Measurements from ENCODE around the gene LIPT1. TPM values are rescaled to one million over a fixed set of nuclear protein-coding genes. Genes with fewer than 3 reads are reported as not detected.

LIPT1 gene
- total and polyA plus RNA-seq, 4 donors: 5.3 to 11.0 (median 8.3) TPM

DNA sequence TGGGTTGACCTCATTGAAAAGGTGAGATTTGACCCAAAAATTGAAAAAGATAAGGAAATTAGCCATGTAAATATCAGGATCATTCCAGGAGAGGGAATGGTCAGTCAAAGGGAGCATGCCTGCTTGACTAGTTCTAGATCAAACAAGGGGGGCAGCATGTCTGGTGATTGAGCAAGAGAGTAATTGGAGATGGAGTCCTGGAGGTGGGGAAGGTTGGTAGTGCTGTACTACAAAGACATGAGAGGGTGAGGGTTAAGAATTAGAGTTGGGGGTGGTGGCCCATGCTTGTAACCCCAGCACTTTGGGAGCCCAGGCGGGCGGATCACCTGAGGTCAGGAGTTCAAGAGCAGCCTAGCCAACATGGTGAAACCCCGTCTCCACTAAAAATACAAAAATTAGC, 28.3 kb downstream of the LIPT1 start:
- Histone ChIP-seq H3K9ac (ENCODE audit: insufficient read depth in 1 of 2, low read length in 2 of 2) (peak overlapping the region in 1 of 2 donors; percentile 42), H3K27me3 (ENCODE audit: control insufficient read depth in 3 of 3, insufficient read depth in 3 of 3, low read length in 2 of 3) (no peaks in the 10 kb centered on the region), H3K36me3 (ENCODE audit: control insufficient read depth in 4 of 4, insufficient read depth in 4 of 4, low read length in 4 of 4) (peaks cover 0 to 6% (median 3%) of the 10 kb centered on the region in 4 donors), H3K9me3 (ENCODE audit: control insufficient read depth in 4 of 4, insufficient read depth in 3 of 4, low read length in 3 of 4) (peaks cover 0 to 3% (median 0%) of the 10 kb centered on the region in 4 donors), H3K4me1 (ENCODE audit: control insufficient read depth in 5 of 5, insufficient read depth in 5 of 5, low read length in 5 of 5) (peaks cover 0 to 18% (median 7%) of the 10 kb centered on the region in 5 donors), H3K4me3 (no peak overlapping the region), H3K27ac (ENCODE audit: low read depth in 1 of 2, low read length in 1 of 2) (no peak overlapping the region)
- DNase-seq: peak in 1 of 3 donors; percentile 26
- TF ChIP-seq, protein P1, sequence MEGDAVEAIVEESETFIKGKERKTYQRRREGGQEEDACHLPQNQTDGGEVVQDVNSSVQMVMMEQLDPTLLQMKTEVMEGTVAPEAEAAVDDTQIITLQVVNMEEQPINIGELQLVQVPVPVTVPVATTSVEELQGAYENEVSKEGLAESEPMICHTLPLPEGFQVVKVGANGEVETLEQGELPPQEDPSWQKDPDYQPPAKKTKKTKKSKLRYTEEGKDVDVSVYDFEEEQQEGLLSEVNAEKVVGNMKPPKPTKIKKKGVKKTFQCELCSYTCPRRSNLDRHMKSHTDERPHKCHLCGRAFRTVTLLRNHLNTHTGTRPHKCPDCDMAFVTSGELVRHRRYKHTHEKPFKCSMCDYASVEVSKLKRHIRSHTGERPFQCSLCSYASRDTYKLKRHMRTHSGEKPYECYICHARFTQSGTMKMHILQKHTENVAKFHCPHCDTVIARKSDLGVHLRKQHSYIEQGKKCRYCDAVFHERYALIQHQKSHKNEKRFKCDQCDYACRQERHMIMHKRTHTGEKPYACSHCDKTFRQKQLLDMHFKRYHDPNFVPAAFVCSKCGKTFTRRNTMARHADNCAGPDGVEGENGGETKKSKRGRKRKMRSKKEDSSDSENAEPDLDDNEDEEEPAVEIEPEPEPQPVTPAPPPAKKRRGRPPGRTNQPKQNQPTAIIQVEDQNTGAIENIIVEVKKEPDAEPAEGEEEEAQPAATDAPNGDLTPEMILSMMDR (IDR thresholded peaks at IDR 0.05; ENCODE audit: control extremely low read depth, extremely low read depth): no peak
- ATAC-seq (ENCODE audit: insufficient read depth, low FRiP score): no peak
- WGBS, 2 donors: 76 to 82% methylated on average over 3 of the region's 3 CpGs

DNA sequence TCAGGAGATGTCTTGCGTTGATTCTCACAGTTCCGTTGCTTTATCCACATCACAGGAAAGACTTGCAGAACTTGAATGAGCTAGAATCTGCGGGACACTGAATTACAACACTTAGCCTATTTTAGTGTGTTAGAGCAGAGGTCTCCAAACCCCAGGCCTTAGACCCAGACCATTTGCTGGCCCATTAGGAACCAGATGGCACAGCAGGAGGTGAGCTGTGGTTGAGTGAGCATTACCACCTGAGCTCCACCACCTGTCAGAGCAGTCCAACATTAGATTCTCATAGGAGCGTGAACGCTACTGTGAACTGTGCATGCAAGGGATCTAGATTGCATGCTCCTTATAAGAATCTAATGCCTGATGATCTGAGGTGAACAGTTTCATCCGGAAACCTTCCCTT, 30.0 kb downstream of the LIPT1 start:
- Histone ChIP-seq H3K9me3 (ENCODE audit: control insufficient read depth in 4 of 4, insufficient read depth in 3 of 4, low read length in 3 of 4) (peaks cover 0 to 3% (median 0%) of the 10 kb centered on the region in 4 donors), H3K27ac (ENCODE audit: low read depth in 1 of 2, low read length in 1 of 2) (no peak overlapping the region), H3K4me3 (no peak overlapping the region), H3K4me1 (ENCODE audit: control insufficient read depth in 5 of 5, insufficient read depth in 5 of 5, low read length in 5 of 5) (peaks cover 0 to 18% (median 6%) of the 10 kb centered on the region in 5 donors), H3K9ac (ENCODE audit: insufficient read depth in 1 of 2, low read length in 2 of 2) (no peak overlapping the region), H3K27me3 (ENCODE audit: control insufficient read depth in 3 of 3, insufficient read depth in 3 of 3, low read length in 2 of 3) (no peaks in the 10 kb centered on the region), H3K36me3 (ENCODE audit: control insufficient read depth in 4 of 4, insufficient read depth in 4 of 4, low read length in 4 of 4) (peaks cover under 1 to 15% (median 7%) of the 10 kb centered on the region in 4 donors)
- 61 to 74% methylated on average over 6 of the region's 6 CpGs for WGBS, 2 donors
- TF ChIP-seq, protein P1 (IDR thresholded peaks at IDR 0.05; ENCODE audit: control extremely low read depth, extremely low read depth): no peak
- DNase-seq (no peak), ATAC-seq (ENCODE audit: insufficient read depth, low FRiP score) (no peak)

DNA sequence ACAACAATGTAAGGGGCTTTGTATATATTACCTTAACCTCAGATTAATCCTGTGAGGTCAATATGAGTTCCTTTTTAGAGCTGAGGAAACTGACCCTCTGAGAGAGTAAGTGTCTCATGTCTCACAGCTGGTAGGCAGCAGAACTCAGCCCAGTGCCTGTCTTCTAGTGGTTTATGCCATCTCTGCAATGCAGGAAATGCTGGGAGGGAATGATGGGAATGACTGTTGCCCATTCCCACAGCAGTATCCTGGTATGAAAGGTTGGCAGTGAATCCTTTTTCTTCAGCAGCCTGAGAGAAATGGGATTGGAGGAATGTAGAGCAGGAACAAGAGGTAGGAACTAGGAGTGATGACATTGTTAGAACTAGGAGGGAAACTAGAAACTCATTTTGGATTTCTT, 32.2 kb downstream of the LIPT1 start:
- TF ChIP-seq, protein P1 (IDR thresholded peaks at IDR 0.05; ENCODE audit: control extremely low read depth, extremely low read depth): no peak
- ATAC-seq (ENCODE audit: insufficient read depth, low FRiP score) (no peak), DNase-seq (no peak)
- Histone ChIP-seq H3K9me3 (ENCODE audit: control insufficient read depth in 4 of 4, insufficient read depth in 3 of 4, low read length in 3 of 4) (no peaks in the 10 kb centered on the region), H3K4me1 (ENCODE audit: control insufficient read depth in 5 of 5, insufficient read depth in 5 of 5, low read length in 5 of 5) (peaks cover 0 to 6% (median 2%) of the 10 kb centered on the region in 5 donors), H3K27me3 (ENCODE audit: control insufficient read depth in 3 of 3, insufficient read depth in 3 of 3, low read length in 2 of 3) (no peaks in the 10 kb centered on the region), H3K4me3 (no peak overlapping the region), H3K27ac (ENCODE audit: low read depth in 1 of 2, low read length in 1 of 2) (no peak overlapping the region), H3K36me3 (ENCODE audit: control insufficient read depth in 4 of 4, insufficient read depth in 4 of 4, low read length in 4 of 4) (peaks cover 5 to 21% (median 14%) of the 10 kb centered on the region in 4 donors), H3K9ac (ENCODE audit: insufficient read depth in 1 of 2, low read length in 2 of 2) (no peak overlapping the region)

DNA sequence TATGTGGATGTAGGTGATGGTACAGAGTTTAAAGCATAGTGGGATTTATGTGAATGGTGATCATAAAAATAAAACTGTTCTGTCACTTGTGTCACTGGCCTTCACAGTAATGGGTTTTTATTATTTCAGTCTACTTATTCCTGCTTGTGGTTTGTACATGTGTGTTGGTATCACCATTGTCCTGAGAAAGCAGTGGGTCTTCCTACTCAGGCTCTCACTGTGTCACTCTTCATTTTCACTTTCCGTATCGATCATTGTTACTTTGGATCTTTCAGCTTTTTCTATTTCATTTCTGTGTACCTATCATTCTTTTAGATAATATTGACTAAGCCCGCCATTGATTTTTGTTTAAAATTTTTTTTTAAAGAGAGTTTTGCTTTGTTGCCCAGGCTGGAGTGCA, 33.6 kb downstream of the LIPT1 start:
- H3K36me3 ChIP-seq (ENCODE audit: control insufficient read depth in 4 of 4, insufficient read depth in 4 of 4, low read length in 4 of 4): peaks cover 5 to 25% (median 15%) of the 10 kb centered on the region in 4 donors
- WGBS, 2 donors: 95 to 99% methylated on average over 3 of the region's 3 CpGs
- ATAC-seq (ENCODE audit: insufficient read depth, low FRiP score) (no peak), DNase-seq (no peak)
- peaks cover 0 to 2% (median 0%) of the 10 kb centered on the region in 4 donors for H3K9me3 ChIP-seq (ENCODE audit: control insufficient read depth in 4 of 4, insufficient read depth in 3 of 4, low read length in 3 of 4)
- H3K27me3 ChIP-seq (ENCODE audit: control insufficient read depth in 3 of 3, insufficient read depth in 3 of 3, low read length in 2 of 3): no peaks in the 10 kb centered on the region
- no peak overlapping the region for H3K4me3 ChIP-seq
- H3K9ac ChIP-seq (ENCODE audit: insufficient read depth in 1 of 2, low read length in 2 of 2): no peak overlapping the region
- TF ChIP-seq, protein P1 (IDR thresholded peaks at IDR 0.05; ENCODE audit: control extremely low read depth, extremely low read depth): no peak
- H3K27ac ChIP-seq (ENCODE audit: low read depth in 1 of 2, low read length in 1 of 2): no peak overlapping the region
- H3K4me1 ChIP-seq (ENCODE audit: control insufficient read depth in 5 of 5, insufficient read depth in 5 of 5, low read length in 5 of 5): no peaks in the 10 kb centered on the region
